Karpas-422 (cell line): ENCODE measurements around the gene TBKBP1. TPM values are rescaled to one million over a fixed set of nuclear protein-coding genes. Genes with fewer than 3 reads are reported as not detected.

ENCODE experiments used
- DNase-seq: peaks from one replicate; pipeline ENCODE4 v3.0.0-alpha.2; 2015
- H2AFZ ChIP-seq: fragments of 200-600 bp; sonication (generic); 2 replicates; pipeline ENCODE4 v1.6.1; 2014; ENCODE audit warnings: antibody characterized with exemption, low read length, mixed read lengths
- H3K27ac ChIP-seq: fragments of 200-600 bp; sonication (generic); 2 replicates; pipeline ENCODE4 v1.5.1; 2014; ENCODE audit warnings: mild to moderate bottlenecking, low read length, moderate library complexity
- H3K27me3 ChIP-seq: fragments of 200-600 bp; sonication (generic); 2 replicates; pipeline ENCODE4 v1.6.1; 2014; ENCODE audit warnings: low read length, mixed read lengths
- H3K36me3 ChIP-seq: fragments of 200-600 bp; sonication (generic); 2 replicates; pipeline ENCODE4 v1.6.1; 2014; ENCODE audit warnings: low read length, mixed read lengths; ENCODE audit not compliant: insufficient read depth
- H3K4me1 ChIP-seq: fragments of 200-600 bp; sonication (generic); 2 replicates; pipeline ENCODE4 v1.6.1; 2014; ENCODE audit warnings: mild to moderate bottlenecking, low read length, mixed read lengths
- H3K4me2 ChIP-seq: fragments of 200-600 bp; sonication (generic); 2 replicates; pipeline ENCODE4 v1.6.1; 2014; ENCODE audit warnings: low read length, low read depth, mild to moderate bottlenecking; ENCODE audit not compliant: poor library complexity, severe bottlenecking
- H3K4me3 ChIP-seq: fragments of 200-600 bp; sonication (generic); 2 replicates; pipeline ENCODE4 v1.5.1; 2014; ENCODE audit warnings: mild to moderate bottlenecking, antibody characterized with exemption, low read length, mixed read lengths
- H3K79me2 ChIP-seq: fragments of 200-600 bp; sonication (generic); 2 replicates; pipeline ENCODE4 v1.6.1; 2014; ENCODE audit warnings: mild to moderate bottlenecking, low read length, mixed read lengths
- H3K9ac ChIP-seq: fragments of 200-600 bp; sonication (generic); 2 replicates; pipeline ENCODE4 v1.6.0; 2014; ENCODE audit warnings: low read length
- H3K9me2 ChIP-seq: fragments of 200-600 bp; sonication (generic), shearing (Covaris generic); replicated peaks from 2 replicates; pipeline ENCODE4 v1.6.0; 2014; ENCODE audit warnings: mild to moderate bottlenecking, low read length, moderate library complexity; ENCODE audit not compliant: insufficient read depth
- H3K9me3 ChIP-seq: fragments of 300-700, 200-600 bp; sonication (generic); 2 replicates; pipeline ENCODE4 v1.6.1; 2014; ENCODE audit warnings: low read length, mixed read lengths
- H4K20me1 ChIP-seq: fragments of 200-600 bp; sonication (generic); 2 replicates; pipeline ENCODE4 v1.6.1; 2014; ENCODE audit warnings: mild to moderate bottlenecking, antibody characterized with exemption, low read length, low read depth; ENCODE audit not compliant: insufficient read depth
- total RNA-seq: library from RNA; depleted of rRNA; stranded (reverse); fragments of >200 nt; shearing (Covaris generic); gene quantifications from 2 replicates; pipeline ENCODE4 v1.2.3, GENCODE V29; 2014; ENCODE audit warnings: low replicate concordance

TBKBP1 gene
- total RNA-seq, 1 experiment from 2014 or later, result 0.56 TPM

DNA sequence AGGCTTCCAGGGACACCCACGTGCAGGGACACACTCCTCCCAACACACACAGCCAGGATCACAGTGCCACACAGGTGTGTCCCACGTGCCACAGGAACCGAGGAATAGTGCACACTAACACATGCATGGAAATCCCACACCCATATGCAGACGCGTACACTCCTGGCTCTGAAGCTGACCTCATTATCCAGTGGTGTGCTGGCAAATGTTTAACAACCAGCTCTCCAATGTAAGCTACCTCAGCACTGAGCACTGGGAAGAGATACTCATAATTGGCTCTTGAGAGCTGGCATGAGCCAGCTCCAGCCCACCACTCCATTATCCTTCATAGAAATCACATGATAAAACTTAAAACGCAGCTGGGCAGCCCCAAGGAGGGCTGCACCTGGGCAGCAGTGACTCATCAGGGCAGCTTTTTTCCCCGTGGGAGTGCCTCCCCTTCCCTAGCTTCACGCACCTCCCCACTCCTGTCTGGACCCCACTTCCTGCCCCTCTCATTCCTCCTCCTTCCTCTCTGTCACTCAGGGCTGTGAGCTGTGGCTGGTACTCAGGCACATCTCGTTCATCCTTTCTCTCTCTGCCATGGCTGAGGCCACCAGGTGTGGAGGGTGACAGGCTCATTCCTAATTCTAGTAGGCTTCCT is 24.1 kb downstream of the TBKBP1 start:
- H3K9ac ChIP-seq, result no peak overlapping the region
- no peak overlapping the region for H3K4me2 ChIP-seq
- no peaks in the 10 kb centered on the region for H3K36me3 ChIP-seq
- DNase-seq, result no peak
- H2AFZ ChIP-seq, result no peak overlapping the region
- H3K4me1 ChIP-seq, result peaks cover 16% of the 10 kb centered on the region
- H3K79me2 ChIP-seq, result no peaks in the 10 kb centered on the region
- H3K27me3 ChIP-seq, result no peaks in the 10 kb centered on the region
- H4K20me1 ChIP-seq, result no peaks in the 10 kb centered on the region
- no peak overlapping the region for H3K27ac ChIP-seq
- no peaks in the 10 kb centered on the region for H3K9me2 ChIP-seq
- no peak overlapping the region for H3K4me3 ChIP-seq
- no peaks in the 10 kb centered on the region for H3K9me3 ChIP-seq

DNA sequence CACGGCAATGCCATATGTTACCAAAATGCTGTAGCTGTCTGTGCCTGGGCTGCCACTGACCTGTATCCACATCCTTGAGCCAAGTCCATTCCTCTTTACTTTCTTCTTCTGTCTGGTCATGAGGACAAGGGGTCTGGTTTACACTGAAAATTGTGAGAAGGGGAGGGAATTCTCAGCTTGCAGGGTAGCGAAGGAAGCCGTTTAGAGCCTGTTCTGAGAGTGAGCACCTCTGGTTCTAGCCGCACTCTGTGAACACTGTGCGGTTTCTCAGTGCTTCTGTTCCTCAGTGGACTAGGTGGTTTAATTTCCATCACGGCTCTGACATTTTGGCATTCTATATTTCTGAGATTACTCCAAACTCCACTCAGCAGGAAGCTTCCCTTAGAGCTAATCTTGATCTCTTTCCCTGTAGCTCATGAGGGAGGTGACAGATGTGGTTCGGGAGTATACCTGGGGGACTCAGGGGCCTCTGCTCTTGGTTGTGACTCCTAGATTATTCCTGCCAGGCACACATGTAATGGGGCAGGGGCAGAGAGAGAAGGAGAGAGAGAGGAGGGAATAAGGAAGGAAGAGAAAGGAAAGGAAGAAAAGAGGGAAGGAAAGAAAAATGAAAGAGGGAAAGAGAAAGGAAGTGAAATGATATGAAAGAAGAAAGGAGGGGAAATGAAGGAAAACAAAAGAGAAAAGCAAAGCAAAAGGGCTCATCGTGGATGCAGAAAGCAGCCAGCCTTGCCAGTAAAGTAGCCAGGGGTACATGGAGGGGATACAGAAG is 24.9 kb downstream of the TBKBP1 start:
- Histone ChIP-seq H3K4me3 (no peak overlapping the region), H3K79me2 (no peaks in the 10 kb centered on the region), H3K4me1 (peaks cover 16% of the 10 kb centered on the region), H4K20me1 (no peaks in the 10 kb centered on the region), H3K9me2 (no peaks in the 10 kb centered on the region), H3K9me3 (no peaks in the 10 kb centered on the region), H3K36me3 (no peaks in the 10 kb centered on the region), H3K27me3 (no peaks in the 10 kb centered on the region), H3K4me2 (no peak overlapping the region), H3K27ac (no peak overlapping the region), H2AFZ (no peak overlapping the region), H3K9ac (no peak overlapping the region)
- no peak for DNase-seq

DNA sequence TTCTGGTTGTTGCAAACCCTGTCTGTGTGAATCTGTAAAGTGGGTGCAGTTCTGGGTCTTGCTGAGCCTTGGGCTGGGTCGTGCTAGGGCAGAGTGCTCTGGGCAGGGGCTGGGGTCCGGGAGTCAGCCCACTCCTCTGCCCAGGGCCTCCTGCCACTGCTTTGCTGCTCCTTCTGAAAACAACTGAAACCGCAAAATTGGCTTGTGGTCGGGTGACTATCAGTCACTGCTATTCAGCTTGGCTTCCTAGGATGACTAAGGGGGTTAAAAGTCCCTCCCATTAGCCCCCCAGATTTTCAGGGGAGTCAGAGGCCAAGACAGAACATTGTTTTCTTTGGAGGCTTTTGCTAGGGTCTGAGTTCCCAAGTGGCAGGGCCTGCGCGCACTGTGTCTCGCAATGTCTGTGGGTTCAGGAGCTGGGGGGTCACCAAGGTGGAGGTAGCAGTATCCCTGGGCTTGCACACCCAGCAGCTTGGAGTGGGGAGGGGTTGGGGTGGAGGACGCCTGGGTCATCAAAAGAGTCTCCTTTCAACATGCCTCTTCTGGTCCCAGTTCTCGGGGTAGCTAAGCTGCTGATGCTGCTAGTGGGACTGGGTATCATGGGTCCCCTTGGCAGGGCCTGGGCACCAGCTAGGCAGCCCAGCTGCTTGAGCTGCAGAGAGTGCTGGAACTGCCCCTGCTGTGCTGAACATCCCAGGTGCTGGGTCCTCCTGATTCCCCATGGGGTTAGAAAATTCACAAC is 25.6 kb downstream of the TBKBP1 start:
- Histone ChIP-seq H3K9me3 (no peaks in the 10 kb centered on the region), H2AFZ (no peak overlapping the region), H3K4me2 (no peak overlapping the region), H3K27me3 (no peaks in the 10 kb centered on the region), H3K4me1 (peaks cover 10% of the 10 kb centered on the region), H4K20me1 (no peaks in the 10 kb centered on the region), H3K4me3 (no peak overlapping the region), H3K9me2 (no peaks in the 10 kb centered on the region), H3K36me3 (no peaks in the 10 kb centered on the region), H3K9ac (no peak overlapping the region), H3K79me2 (no peaks in the 10 kb centered on the region), H3K27ac (no peak overlapping the region)
- no peak for DNase-seq

DNA sequence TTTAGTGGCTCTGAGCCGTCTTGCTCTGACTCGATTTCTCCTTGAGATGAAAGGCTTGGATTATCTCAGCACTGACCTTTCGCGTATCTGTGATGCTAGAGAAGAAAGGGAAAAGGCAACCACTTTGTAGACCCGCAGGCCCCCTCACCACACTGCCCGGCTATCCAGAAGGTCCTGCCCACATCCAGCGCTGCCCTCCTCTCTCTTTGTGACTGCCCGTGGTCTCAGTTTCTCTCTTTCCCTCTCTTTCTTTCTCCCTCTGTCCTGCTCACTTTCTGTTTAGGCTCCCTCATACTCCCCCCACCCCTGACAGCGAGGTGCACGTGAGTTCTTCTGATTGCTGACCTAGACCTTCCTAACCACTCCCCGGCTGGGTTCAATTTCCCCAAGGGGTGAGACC is 26.2 kb downstream of the TBKBP1 start:
- no peak overlapping the region for H3K4me3 ChIP-seq
- H3K9ac ChIP-seq, result no peak overlapping the region
- no peaks in the 10 kb centered on the region for H3K27me3 ChIP-seq
- H3K9me2 ChIP-seq, result no peaks in the 10 kb centered on the region
- no peak overlapping the region for H2AFZ ChIP-seq
- no peak for DNase-seq
- no peaks in the 10 kb centered on the region for H3K36me3 ChIP-seq
- H3K9me3 ChIP-seq, result no peaks in the 10 kb centered on the region
- peaks cover 4% of the 10 kb centered on the region; the same call in 1 of the 2 replicates for H3K4me1 ChIP-seq
- no peak overlapping the region for H3K27ac ChIP-seq
- no peaks in the 10 kb centered on the region for H3K79me2 ChIP-seq
- no peaks in the 10 kb centered on the region for H4K20me1 ChIP-seq
- H3K4me2 ChIP-seq, result no peak overlapping the region

DNA sequence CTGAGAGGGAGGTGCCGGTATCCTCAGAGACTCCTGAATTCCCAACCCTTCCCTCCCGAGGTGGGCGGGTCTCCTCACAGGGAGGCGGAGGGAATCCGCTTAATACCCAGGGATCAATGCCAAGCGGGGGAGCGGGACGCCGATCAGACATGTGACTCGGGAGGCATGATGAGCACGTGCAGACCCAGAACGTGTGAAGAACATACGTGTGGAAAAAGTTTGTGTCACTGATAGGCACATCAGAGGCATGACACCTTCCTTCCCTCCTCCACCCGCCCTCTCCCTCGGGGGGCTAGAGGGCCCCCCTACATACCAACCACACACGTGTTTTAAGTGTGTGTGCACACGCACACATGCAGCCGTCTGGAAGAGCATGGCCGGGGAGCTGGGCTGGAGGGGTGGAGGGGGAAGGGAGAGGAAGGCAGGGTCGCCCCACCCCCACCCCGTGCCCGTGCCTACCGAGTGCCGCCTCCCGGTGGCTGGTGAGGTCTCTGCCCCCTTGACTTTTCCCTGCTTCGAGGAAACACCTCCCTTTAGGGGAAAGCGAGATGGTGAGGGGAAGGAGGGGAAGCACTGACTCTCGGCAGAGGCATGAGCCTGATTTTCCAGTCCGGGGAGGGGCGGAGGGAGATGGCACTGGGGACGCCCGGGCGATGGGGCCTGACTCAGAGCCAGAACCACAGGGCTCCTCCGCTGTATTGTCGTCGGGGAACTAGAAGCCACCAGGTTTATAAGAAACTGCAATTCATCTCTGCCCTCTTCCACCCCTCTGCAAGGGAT is 27.0 kb downstream of the TBKBP1 start:
- DNase-seq, result no peak
- Histone ChIP-seq H3K4me3 (no peak overlapping the region), H3K27me3 (no peaks in the 10 kb centered on the region), H3K4me1 (peaks cover 4% of the 10 kb centered on the region; the same call in 1 of the 2 replicates), H3K36me3 (no peaks in the 10 kb centered on the region), H3K9me3 (no peaks in the 10 kb centered on the region), H3K9ac (no peak overlapping the region), H4K20me1 (no peaks in the 10 kb centered on the region), H3K9me2 (no peaks in the 10 kb centered on the region), H2AFZ (no peak overlapping the region), H3K79me2 (no peaks in the 10 kb centered on the region), H3K27ac (no peak overlapping the region), H3K4me2 (no peak overlapping the region)

DNA sequence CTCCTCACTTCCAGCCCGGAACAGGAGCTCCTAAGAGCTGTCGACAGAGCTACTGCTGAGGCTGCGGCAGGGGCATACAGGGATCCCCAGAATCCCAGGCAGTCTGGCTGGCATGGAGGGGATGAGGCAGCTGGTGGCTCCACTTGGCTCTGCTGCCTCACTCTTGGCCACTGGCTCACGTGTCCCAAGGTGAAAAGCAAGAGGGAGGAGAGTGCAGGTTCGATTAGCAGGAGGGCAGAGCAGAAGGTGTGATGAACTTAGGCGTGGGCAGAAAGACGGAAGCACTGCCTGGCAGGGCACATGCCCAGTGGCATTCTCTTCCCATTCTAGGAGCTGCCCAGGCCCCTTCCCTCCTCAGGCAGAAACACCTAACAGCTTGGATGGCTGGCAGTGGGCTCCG is 27.8 kb downstream of the TBKBP1 start:
- H3K9me3 ChIP-seq, result no peaks in the 10 kb centered on the region
- no peaks in the 10 kb centered on the region for H4K20me1 ChIP-seq
- H3K9me2 ChIP-seq, result no peaks in the 10 kb centered on the region
- peaks cover 4% of the 10 kb centered on the region; the same call in 1 of the 2 replicates for H3K4me1 ChIP-seq
- H3K4me2 ChIP-seq, result no peak overlapping the region
- no peak overlapping the region for H3K9ac ChIP-seq
- no peaks in the 10 kb centered on the region for H3K36me3 ChIP-seq
- no peak overlapping the region for H3K27ac ChIP-seq
- H3K79me2 ChIP-seq, result no peaks in the 10 kb centered on the region
- no peaks in the 10 kb centered on the region for H3K27me3 ChIP-seq
- no peak overlapping the region for H2AFZ ChIP-seq
- no peak for DNase-seq
- H3K4me3 ChIP-seq, result no peak overlapping the region

DNA sequence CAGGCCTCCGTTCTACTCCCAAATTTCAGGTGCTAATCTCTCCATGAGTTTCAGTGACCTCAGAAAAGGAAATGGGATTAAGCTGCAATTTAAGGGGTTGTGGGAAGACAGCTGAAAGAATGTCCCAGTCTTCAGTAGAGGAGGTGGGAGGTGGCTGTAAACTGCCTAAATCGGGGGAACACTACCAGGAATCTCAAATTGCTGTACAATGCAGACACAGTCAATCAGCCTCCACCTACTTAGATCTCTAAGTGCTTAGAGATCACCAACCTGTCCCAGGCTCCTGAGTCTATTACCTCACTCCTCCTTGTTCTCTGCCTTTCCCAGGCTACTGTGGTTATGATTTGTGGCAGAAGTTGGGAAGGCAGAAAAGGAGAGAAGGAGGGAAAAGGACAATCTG is 30.7 kb downstream of the TBKBP1 start:
- Histone ChIP-seq H3K9me2 (no peaks in the 10 kb centered on the region), H2AFZ (no peak overlapping the region), H3K4me3 (no peak overlapping the region), H3K9ac (no peak overlapping the region), H4K20me1 (no peaks in the 10 kb centered on the region), H3K79me2 (no peaks in the 10 kb centered on the region), H3K4me2 (no peak overlapping the region), H3K27ac (no peak overlapping the region), H3K9me3 (no peaks in the 10 kb centered on the region), H3K4me1 (no peaks in the 10 kb centered on the region), H3K36me3 (no peaks in the 10 kb centered on the region), H3K27me3 (no peaks in the 10 kb centered on the region)
- DNase-seq, result no peak
